NCI-H1105 (cell line): Measurements from ENCODE around the gene DRC1.
"Not testable (repeated sequence)": the region's sequence is repeated elsewhere in the genome, so short reads cannot be mapped to it uniquely, and the experiment has no call there.

Source experiments
- DNase-seq: peaks from one replicate; lab custom pipeline; 2025; lab: John Stamatoyannopoulos, UW

DRC1 gene

DNA sequence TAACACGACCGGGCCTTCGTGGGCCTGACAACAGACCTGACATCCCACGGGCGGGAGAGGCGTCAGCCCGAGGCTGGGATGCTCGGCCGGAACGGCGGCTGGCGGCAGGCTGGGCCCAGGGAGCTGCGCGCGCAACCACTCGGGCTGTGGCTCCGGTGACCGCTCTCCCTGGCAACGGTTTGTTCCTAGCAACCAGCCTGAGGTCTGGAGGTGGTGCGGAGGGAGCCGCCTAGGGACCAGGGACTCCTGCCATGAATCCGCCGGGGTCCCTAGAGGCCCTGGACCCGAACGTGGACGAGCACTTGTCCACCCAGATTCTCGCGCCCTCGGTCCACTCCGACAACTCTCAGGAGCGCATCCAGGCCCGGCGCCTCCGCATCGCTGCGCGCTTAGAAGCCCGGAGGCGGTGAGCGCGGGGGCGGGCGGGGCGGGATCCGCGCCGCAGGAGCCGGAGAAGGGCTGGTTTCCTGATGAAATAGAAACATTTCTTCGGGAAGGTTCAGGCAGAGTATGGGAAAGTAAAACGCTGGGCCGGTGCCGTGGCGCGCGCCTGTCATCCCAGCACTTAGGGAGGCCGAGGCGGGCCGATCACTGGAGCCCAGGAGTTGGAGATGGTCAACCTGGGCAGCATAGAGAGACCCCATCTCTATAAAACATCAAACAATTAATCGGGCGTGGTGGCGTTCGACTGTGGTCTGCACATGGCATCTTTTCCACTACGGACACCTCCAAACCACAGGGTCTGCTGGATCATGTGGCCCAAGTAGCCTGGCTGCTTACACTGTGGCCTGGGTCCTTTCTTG is at the start of gene DRC1:
DRC1 (plus strand) TSS at position 182 of the 803 bp plus-strand sequence; CDS start at position 252, 70 bp downstream.
- peak; percentile 25 for DNase-seq

DNA sequence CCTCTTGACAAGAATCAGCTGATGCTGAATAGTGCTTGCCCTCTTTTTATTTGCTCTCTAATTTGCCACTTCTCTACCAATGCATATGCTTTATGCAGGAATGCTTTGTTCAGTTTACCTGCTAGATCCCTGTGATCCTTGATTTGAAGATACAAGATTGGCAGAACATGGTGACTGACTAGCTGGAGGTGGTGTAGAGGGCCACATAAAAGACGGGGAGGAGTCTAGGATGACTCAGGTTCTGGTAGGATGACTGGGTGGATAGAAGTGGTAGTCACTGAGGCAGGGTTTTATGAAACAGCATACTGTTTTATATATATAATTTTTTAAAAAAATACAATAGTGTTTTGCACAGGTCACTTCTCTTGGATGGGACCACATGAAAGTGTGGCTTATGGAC is 48.8 kb upstream of the DRC1 start:
- DNase-seq: no peak

DNA sequence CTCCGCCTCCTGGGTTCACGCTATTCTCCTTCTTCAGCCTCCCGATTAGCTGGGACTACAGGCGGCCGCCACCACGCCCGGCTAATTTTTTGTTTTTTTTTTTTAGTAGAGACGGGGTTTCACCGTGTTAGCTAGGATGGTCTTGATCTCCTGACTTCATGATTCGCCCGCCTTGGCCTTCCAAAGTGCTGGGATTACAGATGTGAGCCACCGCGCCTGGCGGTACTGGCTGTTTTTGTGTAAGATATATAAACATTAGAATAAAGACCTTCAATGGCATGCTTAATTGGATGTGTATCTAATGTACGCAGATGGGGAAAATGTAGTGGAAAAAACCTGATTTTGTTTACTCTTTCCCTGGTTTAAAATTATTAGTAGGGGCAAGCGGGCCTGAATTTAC is 47.3 kb upstream of the DRC1 start:
- not testable (repeated sequence) for DNase-seq

DNA sequence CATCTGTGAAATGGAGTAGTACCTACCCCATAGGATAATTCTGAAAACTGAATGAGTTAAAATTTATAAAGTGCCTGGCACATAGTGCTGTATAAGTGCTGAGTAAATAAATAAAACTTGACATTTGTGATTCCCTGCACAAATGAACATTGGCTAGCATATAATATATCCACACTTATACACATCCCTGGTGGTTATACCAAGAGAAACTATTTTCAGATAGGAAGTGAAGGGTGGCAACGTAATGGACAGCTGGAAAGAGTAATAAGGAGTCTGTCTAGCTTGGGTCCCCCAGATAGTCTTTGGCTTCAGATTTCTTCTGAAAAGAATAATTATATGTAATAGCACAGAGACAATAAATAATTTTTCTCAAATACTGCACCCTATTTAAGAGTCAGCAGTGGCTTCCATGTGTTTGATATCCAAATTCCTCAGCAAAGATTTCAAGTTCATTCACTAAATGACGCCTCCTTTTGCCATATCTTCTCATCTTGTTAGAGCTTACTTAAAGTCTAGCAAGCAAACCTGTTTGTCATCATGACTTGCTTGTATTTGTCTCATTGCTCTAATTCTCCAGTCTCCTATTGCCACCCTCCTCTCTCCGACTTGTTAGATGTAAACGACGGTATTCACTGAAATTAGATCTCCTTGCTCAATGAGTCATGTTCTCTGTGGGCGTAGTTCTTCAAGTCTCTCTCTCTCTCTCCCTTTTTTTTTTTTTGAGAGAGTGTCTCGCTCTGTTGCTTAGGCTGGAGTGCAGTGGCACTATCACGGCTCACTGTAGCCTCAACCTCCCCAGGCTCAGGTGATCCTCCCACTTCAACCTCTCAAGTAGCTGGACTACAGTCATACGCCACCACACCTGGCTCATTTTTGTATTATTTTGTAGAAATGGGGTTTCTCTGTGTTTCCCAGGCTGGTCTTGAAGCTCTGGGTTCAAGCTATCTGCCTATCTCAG is 46.4 kb upstream of the DRC1 start:
- DNase-seq: no peak

DNA sequence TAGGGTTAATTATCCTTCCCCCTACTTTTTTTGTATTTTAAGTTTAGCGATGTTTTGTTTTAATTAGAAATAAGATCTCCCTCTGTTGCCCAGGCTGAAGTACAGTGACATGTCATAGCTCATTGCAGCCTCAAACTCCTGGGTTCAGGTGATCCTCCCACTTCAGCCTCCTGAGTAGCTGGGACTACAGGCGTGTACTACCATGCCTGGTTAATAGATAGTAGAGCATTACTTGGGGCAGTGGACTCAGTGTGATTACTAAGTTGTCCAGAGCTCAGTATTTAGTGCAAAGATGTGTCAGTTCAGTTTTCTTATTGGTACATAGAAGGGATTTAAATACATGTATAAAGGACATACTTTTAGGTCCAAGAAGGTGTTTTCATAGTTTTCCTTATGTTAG is 45.6 kb upstream of the DRC1 start:
- no peak for DNase-seq

DNA sequence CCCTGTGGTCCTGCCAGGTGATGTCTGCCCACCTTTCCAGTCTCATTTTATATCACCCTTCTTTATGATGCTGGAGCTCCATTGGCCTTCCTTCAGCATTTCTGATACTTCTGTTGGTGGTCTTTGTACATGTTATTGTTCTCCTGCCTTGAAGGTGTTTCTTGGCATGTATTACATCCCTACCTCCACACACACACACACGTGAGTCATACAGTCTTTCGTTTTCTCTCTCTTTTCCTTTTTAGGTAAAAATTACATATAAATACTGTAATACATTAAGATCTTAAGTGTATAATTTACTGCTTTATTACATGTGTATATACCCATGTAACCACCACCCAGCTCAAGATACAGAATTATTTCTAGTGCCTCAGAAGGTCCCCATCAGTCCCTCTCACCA is 44.9 kb upstream of the DRC1 start:
- DNase-seq: no peak

DNA sequence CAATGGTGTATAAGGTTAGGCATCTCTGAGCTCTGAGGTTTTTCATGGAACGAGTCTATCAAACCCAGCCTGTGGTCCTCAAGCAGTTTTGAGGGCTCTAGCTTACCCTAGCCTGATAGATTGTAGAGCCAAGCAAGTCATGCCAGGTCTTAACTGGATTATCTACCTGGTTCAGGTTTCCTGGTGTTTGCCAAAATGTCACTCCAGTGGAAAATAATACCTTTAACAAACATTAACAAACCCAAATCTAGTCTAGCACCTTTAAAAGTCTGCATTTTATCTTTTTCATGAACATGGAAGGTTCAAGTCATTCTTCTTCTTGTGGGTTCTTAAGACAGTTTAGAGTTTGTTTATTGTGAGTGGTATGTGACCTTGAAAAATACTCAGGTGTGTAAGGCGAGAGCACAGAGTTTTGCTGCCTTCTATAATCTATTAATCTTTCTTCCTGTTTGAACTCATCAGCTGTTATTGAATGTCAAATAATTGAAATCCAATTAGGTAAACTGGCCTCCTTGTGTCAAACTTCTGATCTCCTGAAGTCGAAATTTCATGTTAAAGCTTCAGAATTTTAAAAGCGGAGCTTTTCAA is 41.7 kb upstream of the DRC1 start:
- no peak for DNase-seq

DNA sequence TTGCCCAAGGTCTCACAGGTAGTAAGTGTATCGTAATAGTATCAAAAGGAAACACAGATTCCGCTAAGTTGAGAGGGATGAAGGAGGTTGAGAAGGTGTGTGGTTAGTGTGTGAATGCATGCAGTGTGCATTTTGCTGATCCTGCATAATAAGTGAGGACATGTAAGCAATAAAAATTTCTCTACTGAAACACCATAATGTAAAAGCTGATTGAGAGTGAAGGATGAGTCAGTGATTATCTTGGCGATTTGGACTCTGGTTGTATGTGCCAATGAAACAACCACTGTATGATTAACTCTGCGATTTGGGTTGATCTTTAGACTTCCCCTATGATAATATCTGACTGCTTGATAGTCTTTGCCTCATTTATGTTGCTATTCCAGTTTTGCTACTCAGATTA is 38.4 kb upstream of the DRC1 start:
- DNase-seq: no peak

DNA sequence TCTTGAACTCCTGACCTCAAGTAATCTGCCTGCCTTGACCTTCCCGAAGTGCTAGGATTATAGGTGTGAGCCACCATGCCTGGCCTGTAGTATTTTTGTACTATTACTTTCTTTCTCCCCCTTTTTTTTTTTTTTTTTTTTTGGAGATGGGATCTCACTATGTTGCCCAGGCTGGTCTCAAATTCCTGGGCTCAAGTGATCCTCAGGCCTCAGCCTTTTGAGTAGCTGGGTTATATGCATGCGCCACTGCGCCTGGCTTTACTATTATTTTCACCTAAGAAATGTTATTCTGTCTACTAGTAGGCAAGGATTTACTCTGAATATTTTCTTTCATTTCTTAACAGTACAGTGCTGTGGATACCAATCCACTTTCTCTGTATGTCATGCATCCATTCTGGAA is 37.8 kb upstream of the DRC1 start:
- DNase-seq: no peak

DNA sequence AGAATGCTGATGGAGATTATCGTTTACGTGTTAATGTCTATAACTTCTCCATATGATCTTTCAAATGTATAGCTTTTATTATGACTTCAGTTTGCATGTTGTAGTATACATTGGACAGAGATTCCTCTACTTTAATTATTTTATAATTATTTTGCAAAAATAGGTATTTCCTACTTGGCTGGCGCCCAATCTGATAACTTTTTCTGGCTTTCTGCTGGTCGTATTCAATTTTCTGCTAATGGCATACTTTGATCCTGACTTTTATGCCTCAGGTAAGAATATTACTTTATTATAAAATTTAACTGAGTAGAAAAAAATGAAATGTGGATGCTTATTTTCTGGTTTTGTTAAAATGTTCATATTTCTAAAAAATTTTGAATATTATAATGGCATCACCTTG is 37.1 kb upstream of the DRC1 start:
- DNase-seq: no peak

DNA sequence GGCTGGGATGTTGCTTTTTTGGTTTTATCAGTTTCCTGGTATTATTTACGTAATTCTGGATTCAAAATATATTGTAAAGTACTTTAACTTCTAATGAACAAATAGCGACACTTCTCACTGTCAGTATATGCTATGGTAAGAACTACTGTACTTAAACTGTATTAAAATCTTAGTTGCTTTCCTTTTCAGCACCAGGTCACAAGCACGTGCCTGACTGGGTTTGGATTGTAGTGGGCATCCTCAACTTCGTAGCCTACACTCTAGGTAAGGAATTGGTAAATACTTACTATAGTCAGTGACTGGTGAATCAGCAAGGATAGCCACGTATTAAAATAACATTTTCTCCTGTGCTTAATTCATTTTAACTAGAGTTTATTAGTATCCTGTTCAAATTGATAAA is 34.8 kb upstream of the DRC1 start:
- no peak for DNase-seq

DNA sequence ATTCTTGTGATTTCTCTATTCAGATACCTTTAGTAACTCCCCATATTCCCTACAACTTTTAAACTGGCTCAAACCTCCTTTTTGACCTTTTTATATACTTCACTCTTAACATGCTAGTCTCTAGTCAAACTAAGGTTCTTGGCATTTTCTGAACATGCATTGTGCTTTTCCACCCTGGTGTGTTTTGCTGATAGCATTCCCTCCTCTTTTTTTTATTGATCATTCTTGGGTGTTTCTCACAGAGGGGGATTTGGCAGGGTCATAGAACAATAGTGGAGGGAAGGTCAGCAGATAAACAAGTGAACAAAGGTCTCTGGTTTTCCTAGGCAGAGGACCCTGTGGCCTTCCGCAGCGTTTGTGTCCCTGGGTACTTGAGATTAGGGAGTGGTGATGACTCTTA is 32.1 kb upstream of the DRC1 start:
- DNase-seq: not testable (repeated sequence)

DNA sequence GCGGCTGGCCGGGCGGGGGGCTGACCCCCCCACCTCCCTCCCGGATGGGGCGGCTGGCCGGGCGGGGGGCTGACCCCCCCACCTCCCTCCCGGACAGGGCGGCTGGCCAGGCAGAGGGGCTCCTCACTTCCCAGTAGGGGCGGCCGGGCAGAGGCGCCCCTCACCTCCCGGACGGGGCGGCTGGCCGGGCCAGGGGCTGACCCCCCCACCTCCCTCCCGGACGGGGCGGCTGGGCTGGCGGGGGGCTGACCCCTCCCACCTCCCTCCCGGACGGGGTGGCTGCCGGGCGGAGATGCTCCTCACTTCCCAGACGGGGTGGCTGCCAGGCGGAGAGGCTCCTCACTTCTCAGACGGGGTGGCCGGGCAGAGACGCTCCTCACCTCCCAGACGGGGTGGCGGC is 30.8 kb upstream of the DRC1 start:
- not testable (repeated sequence) for DNase-seq

DNA sequence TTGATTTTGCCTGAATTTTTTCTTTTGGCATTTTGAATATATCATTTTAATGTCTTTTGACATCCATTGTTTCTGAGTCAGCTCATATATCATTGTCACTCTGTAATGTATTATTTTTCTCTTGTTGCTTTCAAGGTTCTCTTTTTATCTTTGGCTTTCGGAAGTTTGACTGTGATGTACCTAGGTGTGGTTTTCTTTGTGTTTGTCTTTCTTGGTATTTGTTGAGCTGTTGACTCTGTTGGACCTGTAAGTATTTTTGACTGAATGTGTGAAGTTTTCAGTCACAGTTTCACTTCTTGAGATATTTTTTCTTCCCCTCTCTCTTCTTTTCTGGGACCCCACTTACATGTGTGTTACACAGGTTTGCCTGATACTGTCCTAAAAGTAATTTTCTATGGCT is 24.9 kb upstream of the DRC1 start:
- DNase-seq: no peak

DNA sequence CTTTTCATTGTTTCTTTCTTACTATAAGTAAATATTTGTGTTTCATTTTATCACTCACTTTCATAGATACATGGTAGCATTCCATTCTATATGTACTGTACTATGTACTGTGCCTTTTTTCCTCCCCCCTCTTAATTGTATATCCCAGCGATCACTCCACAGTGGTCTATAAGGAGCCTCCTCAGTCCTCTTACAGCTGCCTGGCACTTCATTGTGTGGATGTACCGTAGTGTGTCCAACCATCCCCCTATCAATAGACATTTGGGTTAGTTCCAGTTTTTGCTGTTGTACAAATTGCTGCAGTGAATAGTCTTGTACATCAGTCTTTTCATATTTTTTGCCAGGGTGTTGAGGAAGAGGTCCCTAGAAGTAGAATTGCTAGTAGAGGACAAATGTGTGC is 21.4 kb upstream of the DRC1 start:
- DNase-seq: no peak

DNA sequence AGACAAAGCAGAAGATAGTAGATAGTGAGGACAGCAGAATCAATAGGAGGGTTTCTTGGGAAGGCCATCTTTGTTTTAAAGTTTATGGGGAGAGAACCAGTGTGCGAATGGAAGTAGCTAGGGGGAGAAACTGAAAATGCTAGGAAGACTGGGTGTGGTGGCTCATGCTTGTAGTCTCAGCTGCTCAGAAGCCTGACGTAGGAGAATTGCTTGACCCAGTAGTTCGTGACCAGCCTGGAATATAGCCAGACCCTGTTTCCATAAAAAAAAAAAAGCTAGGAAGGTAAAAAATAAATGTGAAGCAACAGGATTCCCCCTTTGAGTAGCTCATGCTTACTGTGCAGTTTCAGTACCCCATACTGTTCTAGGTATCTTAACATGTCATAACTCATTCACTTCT is 19.2 kb upstream of the DRC1 start:
- no peak for DNase-seq

DNA sequence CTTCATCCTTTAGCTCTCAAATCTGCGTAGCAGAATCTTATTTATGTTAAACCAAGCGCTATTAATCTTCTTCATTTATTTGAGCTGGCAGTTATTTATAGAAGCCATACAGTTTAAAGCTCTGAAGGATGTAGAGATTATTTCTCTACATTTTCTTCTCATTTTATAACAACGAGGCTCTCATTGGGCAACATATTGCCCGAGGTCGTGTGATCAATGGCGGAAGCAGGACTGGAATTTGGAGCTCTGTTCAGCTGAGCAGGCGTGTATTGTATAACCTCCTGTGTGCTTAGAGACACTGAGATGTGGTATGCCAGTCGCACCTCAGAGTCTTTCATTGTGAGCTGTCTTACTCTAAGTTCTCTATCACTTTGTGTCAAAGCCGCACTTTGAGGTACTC is 17.5 kb upstream of the DRC1 start:
- DNase-seq: no peak

DNA sequence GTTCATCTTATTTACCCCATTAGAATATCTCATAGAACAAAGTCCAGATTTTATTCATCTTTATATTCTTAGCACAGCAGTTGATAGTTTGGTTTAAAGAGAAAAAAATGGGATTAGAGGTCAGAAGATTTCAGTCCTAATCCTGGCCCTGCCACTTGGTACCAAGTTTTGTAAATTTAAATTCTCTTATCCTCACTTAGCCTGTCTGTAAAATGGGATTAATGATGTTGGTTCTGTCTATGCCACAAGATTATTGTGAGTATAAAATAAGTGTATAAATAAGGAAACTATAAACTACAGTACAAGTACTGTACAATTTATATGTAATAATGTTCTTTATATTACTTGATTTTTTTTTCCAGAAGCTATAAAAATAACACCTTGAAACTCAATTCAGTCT is 17.1 kb upstream of the DRC1 start:
- no peak for DNase-seq

DNA sequence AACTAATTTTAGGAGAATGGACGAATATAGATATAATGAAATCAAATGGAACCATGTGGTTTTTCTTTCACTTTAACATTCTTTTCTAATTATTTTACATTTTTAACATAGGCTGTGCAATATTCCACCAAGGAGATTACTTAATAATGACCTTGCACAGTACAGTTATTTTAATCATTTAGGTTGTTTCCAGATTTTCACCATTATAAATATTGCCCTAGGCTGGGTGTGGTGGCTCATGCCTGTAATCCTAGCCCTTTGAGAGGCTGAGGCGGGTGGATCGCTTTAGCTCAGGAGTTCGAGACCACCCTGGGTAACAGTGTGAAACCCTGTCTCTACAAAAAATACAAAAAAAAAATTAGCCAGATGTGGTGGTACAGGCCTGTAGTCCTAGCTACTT is 14.5 kb upstream of the DRC1 start:
- DNase-seq: no peak

DNA sequence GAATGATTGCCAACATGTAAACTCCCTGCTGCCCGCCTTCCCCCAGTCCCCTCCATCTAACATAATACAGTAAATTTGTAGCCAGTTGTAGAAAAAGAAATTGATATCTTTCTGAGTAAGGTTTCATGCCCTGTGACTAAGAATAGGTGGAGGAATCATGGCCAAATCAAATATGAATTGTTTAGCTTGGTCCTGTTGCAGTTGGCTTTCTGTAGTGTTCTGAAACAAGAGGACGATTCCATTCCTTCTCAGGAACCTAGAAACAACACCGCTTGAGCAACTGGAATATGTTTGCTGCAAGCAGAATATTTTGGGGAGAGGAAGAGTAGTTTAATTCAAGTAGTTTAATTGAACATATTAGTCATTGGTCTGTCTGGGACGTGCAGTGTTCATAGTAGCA is 7.0 kb upstream of the DRC1 start:
- DNase-seq: no peak

DNA sequence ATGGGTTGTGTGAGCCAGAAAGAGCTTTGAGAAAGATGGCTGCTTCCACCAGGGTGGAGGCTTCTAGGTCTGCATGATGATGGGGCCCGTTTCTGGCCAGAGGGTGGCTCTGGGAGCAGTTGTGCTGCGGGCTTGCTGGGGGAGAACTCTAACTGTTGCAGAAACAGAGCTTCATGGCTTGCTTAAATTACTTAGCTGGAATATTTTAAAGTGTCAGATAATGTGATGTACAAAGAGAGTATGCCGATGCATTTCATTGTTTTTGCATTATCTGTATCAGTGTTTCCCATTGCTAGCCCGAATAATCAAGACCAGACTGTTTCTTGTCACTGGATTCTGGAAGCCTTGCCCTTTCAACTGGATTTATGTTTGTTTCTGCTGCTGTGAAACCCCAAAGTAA is 6.3 kb upstream of the DRC1 start:
- no peak for DNase-seq

DNA sequence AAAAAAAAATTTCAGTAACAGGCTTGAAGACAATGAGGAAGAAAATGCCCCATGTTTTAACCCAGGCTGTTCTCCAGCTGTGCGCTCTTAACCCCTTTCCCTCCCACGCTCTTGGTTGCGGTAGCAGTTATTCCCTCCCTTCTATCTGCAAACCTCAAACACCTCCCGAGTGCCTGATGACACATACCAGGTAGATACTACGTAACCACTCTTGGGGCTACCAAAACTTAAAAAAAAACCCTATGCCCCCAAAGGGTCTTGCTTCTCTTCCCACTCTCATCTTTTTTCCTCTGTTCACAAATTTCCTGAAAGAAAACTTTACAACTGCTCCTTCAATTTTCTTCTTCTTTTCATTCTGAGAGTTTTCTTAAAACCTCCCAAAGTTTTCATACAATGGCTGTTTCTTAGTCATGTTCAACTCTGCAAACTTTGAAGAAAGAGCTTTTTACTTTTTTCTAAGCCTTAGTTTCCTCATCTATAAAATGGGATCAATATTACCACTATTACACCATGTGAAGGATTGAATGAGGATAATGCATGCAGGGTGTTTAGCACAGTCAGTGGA is 4.9 kb upstream of the DRC1 start:
- no peak for DNase-seq
